HUES48 (cell line): ENCODE results near the gene OSBP2.

Source experiments
- H3K27ac ChIP-seq: one replicate; pipeline ENCODE4 v1.7.0; 2013; ENCODE audit warnings: low read depth, low read length, inconsistent platforms
- H3K27me3 ChIP-seq: 2 replicates; pipeline ENCODE4 v1.6.1; 2013; ENCODE audit warnings: mild to moderate bottlenecking, low read length; ENCODE audit not compliant: control insufficient read depth, insufficient read depth
- H3K36me3 ChIP-seq: 2 replicates; pipeline ENCODE4 v1.6.1; 2013; ENCODE audit warnings: low read length; ENCODE audit not compliant: control insufficient read depth, insufficient read depth
- H3K4me1 ChIP-seq: 2 replicates; pipeline ENCODE4 v1.6.1; 2013; ENCODE audit warnings: mild to moderate bottlenecking, low read length; ENCODE audit not compliant: control insufficient read depth, insufficient read depth
- H3K4me3 ChIP-seq: 2 replicates; pipeline ENCODE4 v1.5.1; 2013; ENCODE audit warnings: mild to moderate bottlenecking, low read depth, low read length
- H3K9ac ChIP-seq: 2 replicates; pipeline ENCODE4 v1.6.1; 2013; ENCODE audit warnings: mild to moderate bottlenecking, low read depth, low read length, moderate library complexity
- H3K9me3 ChIP-seq: 2 replicates; pipeline ENCODE4 v1.6.1; 2013; ENCODE audit warnings: low read length; ENCODE audit not compliant: control insufficient read depth, insufficient read depth

OSBP2 gene

GRCh38 chr22:30744224-30744623, 49.5 kb downstream of the OSBP2 start:
- H3K4me3 ChIP-seq, result no peak overlapping the region
- no peaks in the 10 kb centered on the region for H3K9me3 ChIP-seq
- no peak overlapping the region for H3K9ac ChIP-seq
- no peaks in the 10 kb centered on the region for H3K36me3 ChIP-seq
- no peak overlapping the region for H3K27ac ChIP-seq
- no peaks in the 10 kb centered on the region for H3K27me3 ChIP-seq
- H3K4me1 ChIP-seq, result no peaks in the 10 kb centered on the region

DNA sequence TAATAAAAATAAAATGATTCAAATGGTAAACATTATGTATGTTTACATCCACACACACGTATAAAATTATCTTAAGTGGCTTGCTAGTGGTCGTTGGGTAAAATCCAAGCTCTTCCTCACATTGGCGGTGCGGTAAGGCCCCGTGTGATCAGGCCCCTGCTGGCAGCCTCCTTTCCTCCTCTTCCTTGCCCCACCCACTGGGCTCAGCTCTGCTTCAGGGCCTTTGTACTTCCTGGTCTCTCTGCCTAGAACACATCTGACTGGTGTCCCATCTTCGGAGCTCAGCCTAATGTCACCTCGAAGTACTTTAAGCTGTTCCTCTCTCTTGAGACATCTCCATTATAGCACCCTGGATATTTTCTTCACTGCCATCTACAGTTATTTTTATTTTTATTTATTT, 52.8 kb downstream of the OSBP2 start:
- Histone ChIP-seq H3K9me3 (no peaks in the 10 kb centered on the region), H3K4me3 (no peak overlapping the region), H3K4me1 (no peaks in the 10 kb centered on the region; the same call in 1 of the 2 replicates), H3K27ac (no peak overlapping the region), H3K36me3 (no peaks in the 10 kb centered on the region), H3K27me3 (no peaks in the 10 kb centered on the region), H3K9ac (no peak overlapping the region)

- Histone ChIP-seq H3K27me3 (no peaks in the 10 kb centered on the region), H3K9me3 (no peaks in the 10 kb centered on the region), H3K4me1 (no peaks in the 10 kb centered on the region; the same call in 1 of the 2 replicates), H3K4me3 (no peak overlapping the region), H3K36me3 (no peaks in the 10 kb centered on the region), H3K9ac (no peak overlapping the region), H3K27ac (no peak overlapping the region)
Observed at GRCh38 chr22:30749272-30749671, 54.6 kb downstream of the OSBP2 start.

DNA sequence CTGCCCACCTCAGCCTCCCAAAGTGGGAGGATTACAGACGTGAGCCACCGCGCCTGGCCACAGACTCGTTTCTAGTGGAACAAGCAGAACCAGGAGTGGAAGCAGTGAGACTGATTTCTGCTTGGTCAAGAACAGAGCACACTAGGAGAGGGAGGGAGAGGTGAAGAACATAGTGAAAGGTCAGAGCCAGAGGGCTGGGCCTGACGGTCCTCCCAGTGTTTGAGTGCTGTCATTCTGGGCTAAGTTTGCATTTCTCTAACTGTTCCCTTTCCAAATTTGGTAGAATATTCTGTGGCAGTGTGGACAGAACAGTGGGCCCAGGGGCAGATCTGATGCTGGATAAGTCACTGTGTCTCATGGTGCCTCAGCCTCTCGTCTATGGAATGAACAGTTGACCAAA, 55.2 kb downstream of the OSBP2 start:
- Histone ChIP-seq H3K4me3 (no peak overlapping the region), H3K4me1 (no peaks in the 10 kb centered on the region; the same call in 1 of the 2 replicates)

GRCh38 chr22:30751529-30751928, 56.9 kb downstream of the OSBP2 start:
- Histone ChIP-seq H3K4me1 (no peaks in the 10 kb centered on the region; the same call in 1 of the 2 replicates), H3K9ac (no peak overlapping the region), H3K4me3 (no peak overlapping the region), H3K9me3 (no peaks in the 10 kb centered on the region), H3K27ac (no peak overlapping the region), H3K36me3 (no peaks in the 10 kb centered on the region), H3K27me3 (no peaks in the 10 kb centered on the region)

More for the DNA sequence above, 55.2 kb downstream of the OSBP2 start:
- Histone ChIP-seq H3K27ac (no peak overlapping the region), H3K36me3 (no peaks in the 10 kb centered on the region), H3K27me3 (no peaks in the 10 kb centered on the region), H3K9ac (no peak overlapping the region), H3K9me3 (no peaks in the 10 kb centered on the region)

- Histone ChIP-seq H3K9ac (no peak overlapping the region), H3K4me1 (no peaks in the 10 kb centered on the region; the same call in 1 of the 2 replicates), H3K27me3 (no peaks in the 10 kb centered on the region), H3K9me3 (no peaks in the 10 kb centered on the region), H3K4me3 (no peak overlapping the region), H3K36me3 (no peaks in the 10 kb centered on the region), H3K27ac (no peak overlapping the region)
Observed at GRCh38 chr22:30752771-30753170, 58.1 kb downstream of the OSBP2 start.

DNA sequence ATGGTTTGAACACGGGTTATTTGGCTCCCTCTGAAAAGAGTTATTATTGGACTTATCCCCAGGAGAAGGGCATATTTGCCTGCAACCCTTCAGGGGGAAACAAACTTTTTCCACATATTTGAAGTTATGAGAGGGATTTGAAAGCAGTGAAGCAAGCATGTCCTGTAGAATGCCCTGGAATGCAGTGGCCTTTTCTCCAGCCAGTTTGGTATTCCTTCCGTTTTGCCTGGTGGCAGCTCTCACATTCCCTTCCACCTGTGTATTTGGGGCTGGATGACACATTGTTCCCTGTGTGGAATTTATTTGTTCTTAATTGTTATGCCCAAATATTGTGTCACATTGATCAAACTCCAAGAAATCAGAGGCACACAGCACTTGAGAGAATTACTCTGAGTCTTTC, 59.0 kb downstream of the OSBP2 start:
- H3K4me3 ChIP-seq, result no peak overlapping the region
- no peak overlapping the region for H3K27ac ChIP-seq
- H3K27me3 ChIP-seq, result no peaks in the 10 kb centered on the region
- H3K9me3 ChIP-seq, result no peaks in the 10 kb centered on the region
- H3K9ac ChIP-seq, result no peak overlapping the region
- no peaks in the 10 kb centered on the region; the same call in 1 of the 2 replicates for H3K4me1 ChIP-seq
- H3K36me3 ChIP-seq, result no peaks in the 10 kb centered on the region

GRCh38 chr22:30754521-30754920, 59.8 kb downstream of the OSBP2 start:
- Histone ChIP-seq H3K4me1 (no peaks in the 10 kb centered on the region; the same call in 1 of the 2 replicates), H3K36me3 (no peaks in the 10 kb centered on the region), H3K27me3 (no peaks in the 10 kb centered on the region), H3K9me3 (no peaks in the 10 kb centered on the region), H3K27ac (no peak overlapping the region), H3K4me3 (no peak overlapping the region), H3K9ac (no peak overlapping the region)

GRCh38 chr22:30754971-30755758, 60.5 kb downstream of the OSBP2 start:
- no peak overlapping the region for H3K9ac ChIP-seq
- no peaks in the 10 kb centered on the region for H3K9me3 ChIP-seq
- no peaks in the 10 kb centered on the region for H3K27me3 ChIP-seq
- no peak overlapping the region for H3K27ac ChIP-seq
- no peak overlapping the region for H3K4me3 ChIP-seq
- H3K36me3 ChIP-seq, result no peaks in the 10 kb centered on the region
- no peaks in the 10 kb centered on the region for H3K4me1 ChIP-seq

- Histone ChIP-seq H3K36me3 (no peaks in the 10 kb centered on the region), H3K27me3 (no peaks in the 10 kb centered on the region), H3K4me3 (no peak overlapping the region), H3K9me3 (no peaks in the 10 kb centered on the region), H3K9ac (no peak overlapping the region), H3K4me1 (no peaks in the 10 kb centered on the region), H3K27ac (no peak overlapping the region)
Observed at GRCh38 chr22:30755759-30756124, 61.1 kb downstream of the OSBP2 start.

- Histone ChIP-seq H3K27ac (no peak overlapping the region), H3K4me3 (no peak overlapping the region), H3K27me3 (no peaks in the 10 kb centered on the region), H3K36me3 (no peaks in the 10 kb centered on the region), H3K4me1 (no peaks in the 10 kb centered on the region), H3K9ac (no peak overlapping the region), H3K9me3 (no peaks in the 10 kb centered on the region)
Observed at GRCh38 chr22:30763815-30764673, 69.4 kb downstream of the OSBP2 start.
